ENCODE measurements around the gene CPXM2. TPM values are rescaled to one million over a fixed set of nuclear protein-coding genes. Genes with fewer than 3 reads are reported as not detected.
A peak's percentile ranks its signal among the peaks of the same experiment; 100 is the strongest.

Gene CPXM2
- total RNA-seq, 4 donors from 2014 or later: 2.1 to 48.2 (median 17.8) TPM

DNA sequence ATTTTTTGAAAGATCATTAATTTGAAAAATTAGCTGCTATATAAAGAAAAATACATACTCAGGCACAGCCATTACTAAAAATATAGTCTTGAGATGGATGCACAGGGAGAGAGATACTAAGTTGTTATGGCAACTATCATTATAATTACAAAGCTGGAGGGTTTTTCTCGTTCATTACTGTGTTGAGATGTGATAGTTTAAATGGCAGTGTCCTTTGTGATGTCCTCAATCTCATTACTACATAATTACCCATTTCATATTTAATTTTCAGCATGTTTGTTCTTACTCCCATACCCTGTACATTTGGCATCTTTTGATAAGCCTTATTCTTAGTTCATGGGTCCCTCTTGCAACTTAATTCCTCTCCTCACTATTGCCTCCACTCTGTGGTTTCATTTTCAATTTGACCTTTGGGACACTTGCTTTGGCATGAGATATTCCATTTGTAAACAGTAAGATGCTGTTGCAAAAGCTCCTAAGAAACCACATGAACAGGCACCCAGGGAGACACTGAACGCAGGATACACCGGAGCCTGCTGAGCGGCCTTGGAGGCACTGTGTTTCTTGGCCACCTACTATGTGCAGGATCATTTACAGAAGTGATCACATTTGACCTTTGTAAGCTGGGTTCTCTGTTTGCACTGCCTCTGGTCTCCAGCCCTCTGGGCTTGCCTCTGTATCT, 4.8 kb upstream of the CPXM2 start:
- H3K27me3 ChIP-seq: no peaks in the 10 kb centered on the region
- no peak for TF ChIP-seq POLR2A (IDR thresholded peaks at IDR 0.05)
- TF ChIP-seq, protein P1, sequence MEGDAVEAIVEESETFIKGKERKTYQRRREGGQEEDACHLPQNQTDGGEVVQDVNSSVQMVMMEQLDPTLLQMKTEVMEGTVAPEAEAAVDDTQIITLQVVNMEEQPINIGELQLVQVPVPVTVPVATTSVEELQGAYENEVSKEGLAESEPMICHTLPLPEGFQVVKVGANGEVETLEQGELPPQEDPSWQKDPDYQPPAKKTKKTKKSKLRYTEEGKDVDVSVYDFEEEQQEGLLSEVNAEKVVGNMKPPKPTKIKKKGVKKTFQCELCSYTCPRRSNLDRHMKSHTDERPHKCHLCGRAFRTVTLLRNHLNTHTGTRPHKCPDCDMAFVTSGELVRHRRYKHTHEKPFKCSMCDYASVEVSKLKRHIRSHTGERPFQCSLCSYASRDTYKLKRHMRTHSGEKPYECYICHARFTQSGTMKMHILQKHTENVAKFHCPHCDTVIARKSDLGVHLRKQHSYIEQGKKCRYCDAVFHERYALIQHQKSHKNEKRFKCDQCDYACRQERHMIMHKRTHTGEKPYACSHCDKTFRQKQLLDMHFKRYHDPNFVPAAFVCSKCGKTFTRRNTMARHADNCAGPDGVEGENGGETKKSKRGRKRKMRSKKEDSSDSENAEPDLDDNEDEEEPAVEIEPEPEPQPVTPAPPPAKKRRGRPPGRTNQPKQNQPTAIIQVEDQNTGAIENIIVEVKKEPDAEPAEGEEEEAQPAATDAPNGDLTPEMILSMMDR (IDR thresholded peaks at IDR 0.05): no peak
- H3K4me1 ChIP-seq: no peaks in the 10 kb centered on the region
- intact Hi-C loops (cut with DNase I; ENCODE audit: low total_unique reads): no loop called here
- no peak for DNase-seq
- no peaks in the 10 kb centered on the region for H3K36me3 ChIP-seq
- H3K9me3 ChIP-seq: no peaks in the 10 kb centered on the region
- no peak overlapping the region for H3K4me3 ChIP-seq
- no peak overlapping the region for H3K27ac ChIP-seq

DNA sequence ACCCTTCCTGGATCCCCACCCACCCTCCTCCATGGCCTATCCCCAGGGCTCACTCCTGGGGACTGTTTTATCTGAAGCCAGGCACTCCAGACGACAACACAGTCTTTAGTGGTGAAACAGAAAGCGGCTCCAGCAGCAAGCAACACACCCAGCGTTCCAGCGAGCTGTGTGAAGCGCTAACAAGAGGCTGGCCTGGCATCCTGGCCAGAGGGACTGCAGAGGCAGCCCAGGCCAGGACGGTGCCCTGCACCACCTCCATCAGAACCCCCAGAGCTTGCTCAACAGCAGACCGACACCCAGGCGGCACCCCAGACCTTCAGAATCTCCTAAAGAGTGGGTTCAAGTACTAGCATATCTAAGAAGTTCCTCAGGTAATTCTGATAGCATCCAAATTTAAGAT, 2.0 kb upstream of the CPXM2 start:
- no peak for DNase-seq
- Histone ChIP-seq H3K27ac (no peak overlapping the region), H3K27me3 (no peaks in the 10 kb centered on the region), H3K4me3 (no peak overlapping the region), H3K4me1 (no peaks in the 10 kb centered on the region), H3K9me3 (no peaks in the 10 kb centered on the region), H3K36me3 (no peaks in the 10 kb centered on the region)
- TF ChIP-seq POLR2A (IDR thresholded peaks at IDR 0.05): no peak
- TF ChIP-seq, protein P1 (IDR thresholded peaks at IDR 0.05): no peak
- intact Hi-C loops (cut with DNase I; ENCODE audit: low total_unique reads): no loop called here

DNA sequence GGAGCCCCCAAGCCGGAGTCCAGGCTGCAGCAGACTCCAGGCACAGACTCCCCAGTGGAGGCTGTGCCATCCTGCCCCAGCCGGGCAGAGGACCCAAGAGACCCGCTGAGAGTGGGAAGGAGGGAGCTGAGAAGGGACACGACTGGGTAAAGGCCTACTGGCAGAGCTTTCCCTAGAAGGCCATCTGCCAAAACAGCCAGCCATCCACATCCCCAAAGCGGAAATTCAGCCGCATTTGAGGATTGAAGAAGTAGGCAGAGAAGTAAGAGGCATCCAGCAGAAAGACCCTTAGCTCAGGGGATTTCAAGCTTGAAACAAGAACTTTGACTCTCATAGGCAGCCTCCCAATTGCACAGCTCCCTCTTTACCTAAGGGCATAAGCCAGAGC, 857 bp downstream of the CPXM2 start:
- Histone ChIP-seq H3K4me1 (no peaks in the 10 kb centered on the region), H3K4me3 (peak overlapping the region; percentile 19 to 40), H3K9me3 (no peaks in the 10 kb centered on the region), H3K36me3 (no peaks in the 10 kb centered on the region), H3K27ac (peak overlapping the region; percentile 65 to 71), H3K27me3 (no peaks in the 10 kb centered on the region)
- no peak for DNase-seq
- no peak for TF ChIP-seq POLR2A (IDR thresholded peaks at IDR 0.05)
- TF ChIP-seq, protein P1 (IDR thresholded peaks at IDR 0.05): no peak
- intact Hi-C loops (cut with DNase I; ENCODE audit: low total_unique reads): no loop called here

DNA sequence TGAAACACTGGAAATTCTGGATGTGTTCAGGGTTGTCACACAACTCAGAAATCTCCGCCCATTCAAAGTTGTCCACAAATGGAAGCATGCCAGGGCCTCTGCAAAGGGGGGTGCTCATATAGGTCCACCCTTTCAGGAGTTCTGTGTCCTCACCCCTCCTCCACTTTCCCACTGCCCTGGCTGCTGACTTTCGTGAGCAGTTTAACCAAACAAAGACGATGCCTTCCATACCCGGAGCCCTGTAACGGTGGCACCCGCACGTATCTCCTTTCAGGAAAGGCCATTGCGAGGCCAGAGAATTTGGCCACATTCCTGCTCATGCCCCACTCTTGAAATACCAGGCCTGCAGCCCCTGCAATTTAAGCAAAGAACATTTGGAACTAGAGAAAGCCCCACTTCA, 1.4 kb downstream of the CPXM2 start:
- no peak for DNase-seq
- H3K4me3 ChIP-seq: peak overlapping the region; percentile 19 to 40
- no peaks in the 10 kb centered on the region for H3K9me3 ChIP-seq
- H3K4me1 ChIP-seq: no peaks in the 10 kb centered on the region
- H3K27me3 ChIP-seq: no peaks in the 10 kb centered on the region
- H3K36me3 ChIP-seq: no peaks in the 10 kb centered on the region
- no peak for TF ChIP-seq POLR2A (IDR thresholded peaks at IDR 0.05)
- TF ChIP-seq, protein P1 (IDR thresholded peaks at IDR 0.05): no peak
- intact Hi-C loops (cut with DNase I; ENCODE audit: low total_unique reads): no loop called here
- peak overlapping the region; percentile 65 to 71 for H3K27ac ChIP-seq

DNA sequence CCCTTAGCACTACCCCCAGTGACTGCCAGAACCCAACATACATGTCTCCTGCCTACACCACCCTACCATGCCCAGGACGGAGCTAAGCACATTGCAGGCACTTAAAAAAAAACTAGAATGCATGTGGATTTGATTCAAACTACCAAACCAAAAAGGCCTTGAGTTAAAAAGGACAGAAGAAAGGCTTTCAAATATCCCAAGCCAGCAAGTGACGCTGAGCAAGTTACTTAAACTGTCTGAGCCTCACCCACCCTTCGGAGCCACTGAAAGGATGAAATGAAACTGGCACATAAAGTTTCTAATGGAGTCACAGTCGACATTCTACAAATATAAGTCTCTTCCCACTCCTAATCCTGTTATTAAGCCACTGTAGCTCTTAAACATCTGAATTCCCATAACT, 1.8 kb downstream of the CPXM2 start:
- Histone ChIP-seq H3K27me3 (no peaks in the 10 kb centered on the region), H3K36me3 (no peaks in the 10 kb centered on the region), H3K27ac (peak overlapping the region; percentile 65 to 71), H3K9me3 (no peaks in the 10 kb centered on the region), H3K4me3 (no peak overlapping the region), H3K4me1 (no peaks in the 10 kb centered on the region)
- no peak for DNase-seq
- TF ChIP-seq, protein P1 (IDR thresholded peaks at IDR 0.05): no peak
- TF ChIP-seq POLR2A (IDR thresholded peaks at IDR 0.05): no peak
- intact Hi-C loops (cut with DNase I; ENCODE audit: low total_unique reads): no loop called here

Measured in uterus (tissue), 4 donors.